Measurements from ENCODE around the gene TBC1D22A.

- no peak for TF ChIP-seq CTCF (IDR thresholded peaks at IDR 0.05)
- TF ChIP-seq EZH2 (IDR thresholded peaks at IDR 0.05), result no peak
Measured at GRCh38 chr22:46823248-46823647, 60.8 kb downstream of the TBC1D22A start.

Measured in neural progenitor cell (in vitro differentiated cells).